ENCODE measurements around the gene MLLT1. TPM values are rescaled to one million over a fixed set of nuclear protein-coding genes. Genes with fewer than 3 reads are reported as not detected.

The MLLT1 gene
- total RNA-seq, 1 experiment from 2014 or later, result 55.0 TPM

DNA sequence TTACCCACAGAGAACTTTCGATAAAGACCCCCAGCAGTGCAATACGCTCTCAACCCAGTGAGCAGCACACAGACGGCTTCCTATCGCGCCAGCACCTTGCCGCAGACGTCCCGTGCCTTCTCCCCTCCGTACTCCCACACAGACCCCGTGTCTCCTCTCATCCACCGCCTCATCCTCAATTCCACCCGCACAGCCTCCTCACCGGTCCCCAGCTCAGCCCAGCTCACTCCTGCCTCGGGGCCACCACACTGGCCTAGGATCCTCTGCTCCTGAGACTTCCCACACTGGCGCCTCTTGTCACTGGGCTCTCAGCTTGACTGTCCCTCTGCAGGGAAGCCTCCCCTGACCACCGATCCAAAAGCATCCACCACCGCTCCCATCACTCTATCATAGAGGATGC is 9.0 kb downstream of the MLLT1 start:
- H3K4me3 ChIP-seq (replicated peaks in 1 of 2; ENCODE audit: low read depth in 1 of 2, low read length in 2 of 2), result no peak overlapping the region
- no peaks in the 10 kb centered on the region for H3K4me1 ChIP-seq (ENCODE audit: control insufficient read depth in 1 of 2, insufficient read depth in 2 of 2, low read length in 2 of 2)
- intact Hi-C loops (cut with micrococcal nuclease), result no loop called here
- TF ChIP-seq POLR2AphosphoS5 (IDR thresholded peaks at IDR 0.05; ENCODE audit: low read depth, low read length), result no peak
- TF ChIP-seq SIN3A (IDR thresholded peaks at IDR 0.05; ENCODE audit: low read depth), result no peak
- no peak for TF ChIP-seq SRF (IDR thresholded peaks at IDR 0.05; ENCODE audit: low read depth)
- TF ChIP-seq EZH2 (IDR thresholded peaks at IDR 0.05), result no peak
- TF ChIP-seq JUND (IDR thresholded peaks at IDR 0.05), result no peak
- no peak for TF ChIP-seq RAD21 (IDR thresholded peaks at IDR 0.05; ENCODE audit: low read depth)
- no peak for TF ChIP-seq ZFX (IDR thresholded peaks at IDR 0.05)
- no peaks in the 10 kb centered on the region for H3K27me3 ChIP-seq (ENCODE audit: insufficient read depth, low read length)
- CTCF ChIA-PET, result no interaction called here
- DNase-seq (ENCODE audit: low read depth, low spot score), result no peak
- peaks cover 88% of the 10 kb centered on the region for H3K79me2 ChIP-seq (ENCODE audit: insufficient read depth, low read length)
- no peak overlapping the region for H3K4me2 ChIP-seq (ENCODE audit: low read length)
- peaks cover 3 to 6% of the 10 kb centered on the region in 2 experiments; a peak in 3 of 4 replicates for H3K36me3 ChIP-seq (ENCODE audit: control insufficient read depth in 1 of 2, insufficient read depth in 2 of 2, low read length in 2 of 2)
- H2AFZ ChIP-seq (ENCODE audit: low read depth, low read length, poor library complexity, severe bottlenecking), result no peak overlapping the region
- H3K9ac ChIP-seq (ENCODE audit: low read length), result no peak overlapping the region
- peaks cover 3% of the 10 kb centered on the region; the same call in 1 of the 2 replicates for H4K20me1 ChIP-seq (ENCODE audit: insufficient read depth)
- BruUV-seq (replicated peaks), result no TSS peak
- no peaks in the 10 kb centered on the region for H3K9me2 ChIP-seq (ENCODE audit: insufficient read depth)
- H3K9me3 ChIP-seq (ENCODE audit: control insufficient read depth in 1 of 2, insufficient read depth in 1 of 2, low read depth in 1 of 2, low read length in 2 of 2), result no peaks in the 10 kb centered on the region
- POLR2A ChIA-PET, result no interaction called here
- ATAC-seq, result no peak
- no peak overlapping the region for H3K27ac ChIP-seq (ENCODE audit: low read depth, low read length)
- RAD21 ChIA-PET (ENCODE audit: low non-redundant PET in 1 of 2, low total read pairs in 2 of 2, uncharacterized antibody in 2 of 2, unreplicated experiment in 2 of 2), result no interaction called here

DNA sequence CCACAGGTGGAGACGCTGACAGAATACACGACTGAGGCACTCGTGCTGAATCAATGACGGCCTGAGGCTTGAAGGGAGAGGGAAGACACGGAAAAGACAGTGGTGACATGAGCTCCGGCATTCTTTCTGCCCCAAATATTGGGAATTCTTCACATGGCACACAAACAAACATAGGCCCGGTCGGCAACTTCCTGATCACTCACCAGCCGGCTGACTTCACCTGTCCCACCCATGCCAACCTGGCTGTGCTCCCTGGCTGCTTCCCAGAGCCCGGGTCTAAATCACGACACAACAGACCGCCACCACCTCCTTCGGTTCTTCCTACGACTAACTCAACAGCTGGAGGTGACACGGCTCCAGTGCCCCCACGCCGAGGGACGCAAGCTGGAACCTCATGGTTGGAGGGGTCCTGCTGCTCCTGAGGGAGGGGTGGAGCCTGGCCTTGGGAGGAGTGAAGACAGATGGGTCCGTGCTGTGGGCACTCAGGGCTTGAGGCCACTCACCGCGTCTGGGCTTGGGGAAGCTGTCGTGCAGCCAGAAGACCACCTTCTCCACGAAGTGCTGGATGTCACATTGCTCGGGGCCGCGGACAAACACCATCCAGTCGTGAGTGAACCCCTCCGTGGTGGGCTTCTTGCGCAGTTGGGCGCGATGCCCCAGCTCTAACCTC is 9.6 kb downstream of the MLLT1 start:
- Histone ChIP-seq H3K9me2 (ENCODE audit: insufficient read depth) (no peaks in the 10 kb centered on the region), H3K27me3 (ENCODE audit: insufficient read depth, low read length) (no peaks in the 10 kb centered on the region), H4K20me1 (ENCODE audit: insufficient read depth) (peaks cover 3% of the 10 kb centered on the region; the same call in 1 of the 2 replicates), H3K4me3 (replicated peaks in 1 of 2; ENCODE audit: low read depth in 1 of 2, low read length in 2 of 2) (no peak overlapping the region), H2AFZ (ENCODE audit: low read depth, low read length, poor library complexity, severe bottlenecking) (no peak overlapping the region), H3K36me3 (ENCODE audit: control insufficient read depth in 1 of 2, insufficient read depth in 2 of 2, low read length in 2 of 2) (peaks cover 3 to 6% of the 10 kb centered on the region in 2 experiments; a peak in 3 of 4 replicates), H3K27ac (ENCODE audit: low read depth, low read length) (no peak overlapping the region), H3K9me3 (ENCODE audit: control insufficient read depth in 1 of 2, insufficient read depth in 1 of 2, low read depth in 1 of 2, low read length in 2 of 2) (no peaks in the 10 kb centered on the region), H3K9ac (ENCODE audit: low read length) (no peak overlapping the region), H3K4me1 (ENCODE audit: control insufficient read depth in 1 of 2, insufficient read depth in 2 of 2, low read length in 2 of 2) (no peaks in the 10 kb centered on the region), H3K79me2 (ENCODE audit: insufficient read depth, low read length) (peaks cover 84% of the 10 kb centered on the region), H3K4me2 (ENCODE audit: low read length) (no peak overlapping the region)
- POLR2A ChIA-PET, result no interaction called here
- BruUV-seq (replicated peaks), result no TSS peak
- TF ChIP-seq RAD21 (IDR thresholded peaks at IDR 0.05; ENCODE audit: low read depth) (no peak), ELF1 (IDR thresholded peaks at IDR 0.05; ENCODE audit: borderline replicate concordance, low read depth) (no peak), ZNF274 (IDR thresholded peaks at IDR 0.05; ENCODE audit: low read depth, low read length) (no peak), CBX3 (IDR thresholded peaks at IDR 0.05; ENCODE audit: low read depth) (no peak), ZFX (IDR thresholded peaks at IDR 0.05) (no peak), POLR2A (IDR thresholded peaks at IDR 0.05; ENCODE audit: borderline replicate concordance, extremely low read depth, insufficient read depth, insufficient read length) (no peak)
- TF ChIP-seq, protein P1, sequence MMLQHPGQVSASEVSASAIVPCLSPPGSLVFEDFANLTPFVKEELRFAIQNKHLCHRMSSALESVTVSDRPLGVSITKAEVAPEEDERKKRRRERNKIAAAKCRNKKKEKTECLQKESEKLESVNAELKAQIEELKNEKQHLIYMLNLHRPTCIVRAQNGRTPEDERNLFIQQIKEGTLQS (IDR thresholded peaks at IDR 0.05), result no peak
- TF ChIP-seq, protein P2, sequence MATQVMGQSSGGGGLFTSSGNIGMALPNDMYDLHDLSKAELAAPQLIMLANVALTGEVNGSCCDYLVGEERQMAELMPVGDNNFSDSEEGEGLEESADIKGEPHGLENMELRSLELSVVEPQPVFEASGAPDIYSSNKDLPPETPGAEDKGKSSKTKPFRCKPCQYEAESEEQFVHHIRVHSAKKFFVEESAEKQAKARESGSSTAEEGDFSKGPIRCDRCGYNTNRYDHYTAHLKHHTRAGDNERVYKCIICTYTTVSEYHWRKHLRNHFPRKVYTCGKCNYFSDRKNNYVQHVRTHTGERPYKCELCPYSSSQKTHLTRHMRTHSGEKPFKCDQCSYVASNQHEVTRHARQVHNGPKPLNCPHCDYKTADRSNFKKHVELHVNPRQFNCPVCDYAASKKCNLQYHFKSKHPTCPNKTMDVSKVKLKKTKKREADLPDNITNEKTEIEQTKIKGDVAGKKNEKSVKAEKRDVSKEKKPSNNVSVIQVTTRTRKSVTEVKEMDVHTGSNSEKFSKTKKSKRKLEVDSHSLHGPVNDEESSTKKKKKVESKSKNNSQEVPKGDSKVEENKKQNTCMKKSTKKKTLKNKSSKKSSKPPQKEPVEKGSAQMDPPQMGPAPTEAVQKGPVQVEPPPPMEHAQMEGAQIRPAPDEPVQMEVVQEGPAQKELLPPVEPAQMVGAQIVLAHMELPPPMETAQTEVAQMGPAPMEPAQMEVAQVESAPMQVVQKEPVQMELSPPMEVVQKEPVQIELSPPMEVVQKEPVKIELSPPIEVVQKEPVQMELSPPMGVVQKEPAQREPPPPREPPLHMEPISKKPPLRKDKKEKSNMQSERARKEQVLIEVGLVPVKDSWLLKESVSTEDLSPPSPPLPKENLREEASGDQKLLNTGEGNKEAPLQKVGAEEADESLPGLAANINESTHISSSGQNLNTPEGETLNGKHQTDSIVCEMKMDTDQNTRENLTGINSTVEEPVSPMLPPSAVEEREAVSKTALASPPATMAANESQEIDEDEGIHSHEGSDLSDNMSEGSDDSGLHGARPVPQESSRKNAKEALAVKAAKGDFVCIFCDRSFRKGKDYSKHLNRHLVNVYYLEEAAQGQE (IDR thresholded peaks at IDR 0.05; ENCODE audit: low read depth), result no peak
- TF ChIP-seq, protein P3, sequence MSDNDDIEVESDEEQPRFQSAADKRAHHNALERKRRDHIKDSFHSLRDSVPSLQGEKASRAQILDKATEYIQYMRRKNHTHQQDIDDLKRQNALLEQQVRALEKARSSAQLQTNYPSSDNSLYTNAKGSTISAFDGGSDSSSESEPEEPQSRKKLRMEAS (IDR thresholded peaks at IDR 0.05), result no peak
- intact Hi-C loops (cut with micrococcal nuclease), result no loop called here
- DNase-seq (ENCODE audit: low read depth, low spot score) (no peak), ATAC-seq (no peak)
- CTCF ChIA-PET, result no interaction called here
- RAD21 ChIA-PET (ENCODE audit: low non-redundant PET in 1 of 2, low total read pairs in 2 of 2, uncharacterized antibody in 2 of 2, unreplicated experiment in 2 of 2), result no interaction called here
